ENCODE measurements around the gene HDHD5.
A peak's percentile ranks its signal among the peaks of the same experiment; 100 is the strongest.

HDHD5 gene

DNA sequence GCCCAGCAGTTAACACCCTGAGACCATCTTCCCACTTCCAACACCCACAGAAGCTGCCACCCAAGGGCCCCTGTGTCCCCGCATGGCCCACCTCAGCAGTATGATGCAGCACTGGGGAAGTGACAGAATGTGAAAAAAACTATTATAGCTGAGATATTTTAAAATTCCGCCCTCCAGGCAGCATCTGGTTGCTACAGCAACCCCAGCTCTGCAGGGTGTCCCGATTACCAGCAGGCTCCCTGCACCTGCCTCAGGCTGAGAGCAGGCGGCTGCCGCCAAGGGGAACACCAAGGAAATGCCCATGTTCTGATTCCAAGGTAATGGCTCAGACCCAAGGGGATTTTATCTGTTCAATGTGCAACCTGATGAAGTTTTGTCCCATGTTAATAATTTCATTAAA is 27.4 kb downstream of the HDHD5 start:
- H3K4me3 ChIP-seq: no peak overlapping the region
- no peak for TF ChIP-seq CTCF (IDR thresholded peaks at IDR 0.05)
- no peaks in the 10 kb centered on the region for H3K27me3 ChIP-seq
- H3K36me3 ChIP-seq: peaks cover 0 to 16% (median 6%) of the 10 kb centered on the region in 3 donors
- no peaks in the 10 kb centered on the region for H3K9me3 ChIP-seq
- intact Hi-C loops (cut with DNase I; ENCODE audit: low total_unique reads): no loop called here
- no peak overlapping the region for H3K27ac ChIP-seq
- no peaks in the 10 kb centered on the region for H3K4me1 ChIP-seq
- DNase-seq: no peak

- Histone ChIP-seq H3K27me3 (no peaks in the 10 kb centered on the region), H3K36me3 (peaks cover 0 to 8% (median 6%) of the 10 kb centered on the region in 3 donors), H3K9me3 (no peaks in the 10 kb centered on the region), H3K27ac (no peak overlapping the region), H3K4me3 (no peak overlapping the region), H3K4me1 (no peaks in the 10 kb centered on the region)
- no peak for TF ChIP-seq CTCF (IDR thresholded peaks at IDR 0.05)
- intact Hi-C loops (cut with DNase I; ENCODE audit: low total_unique reads): no loop called here
- DNase-seq: no peak
Measured at GRCh38 chr22:17130199-17130598, 28.9 kb downstream of the HDHD5 start.

DNA sequence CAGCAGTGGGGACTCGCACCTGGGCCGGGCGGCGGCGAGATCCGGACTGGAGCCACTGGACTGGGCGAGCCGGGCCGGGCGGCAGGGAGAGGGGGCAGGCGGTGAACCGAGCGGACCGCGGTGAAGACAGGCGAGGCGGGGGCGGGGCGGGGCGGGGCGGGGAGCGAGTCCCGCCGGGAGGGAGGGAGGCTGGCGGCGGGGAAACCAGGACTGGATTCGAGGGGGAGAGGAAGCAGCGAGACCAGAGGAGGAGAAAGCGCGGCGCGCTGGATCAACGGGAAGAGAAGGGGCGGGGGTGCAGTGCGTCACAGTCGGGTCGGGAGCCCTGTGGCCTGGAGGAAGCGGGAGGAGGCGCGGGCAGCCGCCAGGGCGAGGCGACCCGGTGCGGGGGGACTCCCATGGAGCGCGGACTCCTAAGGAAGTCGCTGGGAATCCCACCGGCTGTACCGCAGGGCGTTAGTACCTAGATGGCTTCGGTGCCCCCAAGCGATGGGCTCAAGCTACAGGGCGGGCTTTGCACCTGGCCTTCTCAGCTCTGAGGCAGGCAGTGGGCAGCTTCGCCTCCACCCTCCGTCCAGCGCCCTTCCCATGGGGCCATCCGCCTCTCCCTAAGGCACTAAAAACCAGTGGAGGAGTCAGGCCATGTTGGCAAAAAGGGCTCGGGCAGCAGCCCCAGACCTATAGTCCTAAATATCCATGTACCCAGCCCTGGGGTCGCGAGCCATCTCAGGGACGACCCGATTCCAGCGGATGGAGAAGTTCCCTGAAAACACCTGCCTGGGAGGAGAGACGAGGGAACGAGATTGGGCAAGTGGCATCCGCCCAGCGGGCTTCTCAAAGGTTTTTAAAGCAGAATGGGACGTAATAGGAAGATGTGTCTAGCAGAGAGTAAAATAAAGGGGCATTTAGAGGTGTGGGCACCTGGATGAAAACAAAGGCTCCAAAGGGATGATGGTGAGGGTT is 37.6 kb downstream of the HDHD5 start, which contains the start of gene TMEM121B:
TSS of gene TMEM121B (minus strand) at position 128 of the 963 bp plus-strand sequence. CDS start 233 bp downstream, outside the sequence.
- H3K4me3 ChIP-seq: peak within 1 kb of the TSS; percentile 48 to 59
- no peak for TF ChIP-seq CTCF (IDR thresholded peaks at IDR 0.05)
- no peaks in the 10 kb centered on the region for H3K36me3 ChIP-seq
- H3K9me3 ChIP-seq: no peaks in the 10 kb centered on the region
- H3K4me1 ChIP-seq: peaks cover 0 to 18% (median 14%) of the 10 kb centered on the region in 4 donors
- no peak within 1 kb of the TSS for H3K27ac ChIP-seq
- peaks cover 0 to 50% of the 10 kb centered on the region in 2 donors for H3K27me3 ChIP-seq
- DNase-seq: peak in 1 of 2 donors; percentile 49
- intact Hi-C loops (cut with DNase I; ENCODE audit: low total_unique reads): no loop called here

GRCh38 chr22:17120711-17121232 is 38.3 kb downstream of the HDHD5 start:
- no peak for DNase-seq
- H3K4me3 ChIP-seq: peak overlapping the region; percentile 48 to 59
- intact Hi-C loops (cut with DNase I; ENCODE audit: low total_unique reads): no loop called here

DNA sequence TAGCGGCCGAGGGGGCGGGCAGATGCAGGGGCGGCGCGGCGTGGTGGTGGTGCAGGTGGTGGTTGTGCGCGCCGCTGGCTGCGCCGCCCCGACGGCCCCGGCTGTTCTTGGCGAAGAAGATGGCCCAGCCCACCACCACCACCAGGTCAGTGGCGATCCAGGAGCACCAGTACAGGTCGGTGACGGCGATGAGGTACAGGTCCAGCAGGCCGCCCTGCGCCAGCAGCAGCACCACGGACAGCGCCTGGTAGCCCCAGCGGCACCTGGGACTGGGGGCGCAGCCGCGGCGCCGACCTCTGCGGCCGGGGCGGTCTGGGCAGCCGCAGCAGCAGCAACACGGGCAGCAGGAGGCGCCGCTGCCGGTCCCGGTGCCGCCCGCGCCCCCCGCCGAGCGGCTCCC is 38.8 kb downstream of the HDHD5 start:
- peak overlapping the region; percentile 48 to 59 for H3K4me3 ChIP-seq
- no peaks in the 10 kb centered on the region for H3K36me3 ChIP-seq
- peaks cover 0 to 50% of the 10 kb centered on the region in 2 donors for H3K27me3 ChIP-seq
- no peak for TF ChIP-seq CTCF (IDR thresholded peaks at IDR 0.05)
- H3K4me1 ChIP-seq: peaks cover 0 to 18% (median 14%) of the 10 kb centered on the region in 4 donors
- no peaks in the 10 kb centered on the region for H3K9me3 ChIP-seq
- no peak overlapping the region for H3K27ac ChIP-seq
- intact Hi-C loops (cut with DNase I; ENCODE audit: low total_unique reads): no loop called here
- no peak for DNase-seq

More at GRCh38 chr22:17120711-17121232, 38.3 kb downstream of the HDHD5 start:
- H3K36me3 ChIP-seq: no peaks in the 10 kb centered on the region
- H3K4me1 ChIP-seq: peaks cover 0 to 18% (median 14%) of the 10 kb centered on the region in 4 donors
- no peak for TF ChIP-seq CTCF (IDR thresholded peaks at IDR 0.05)
- H3K27ac ChIP-seq: no peak overlapping the region
- no peaks in the 10 kb centered on the region for H3K9me3 ChIP-seq
- H3K27me3 ChIP-seq: peaks cover 0 to 50% of the 10 kb centered on the region in 2 donors

Measured in tibial artery (tissue), 4 donors.